Prostate gland (tissue), 2 donors: ENCODE data around the gene RNASEL.

Experiments used
- CTCF ChIP-seq, 4 experiments: fragments of 200-600 bp in 2 of 4; fragments of 450-650 bp in 2 of 4; sonication (generic) in 2 of 4; IDR thresholded peaks; 1 replicate in 3 of 4; 2 replicates in 1 of 4; pipeline ENCODE4 v1.5.1; 2016 to 2019; ENCODE audit warnings: antibody characterized with exemption in 4 of 4, mild to moderate bottlenecking in 2 of 4, moderate library complexity in 2 of 4
- POLR2A ChIP-seq: fragments of 450-650 bp; IDR thresholded peaks from one replicate; pipeline ENCODE4 v1.6.1; 2016; ENCODE audit warnings: antibody characterized with exemption, mild to moderate bottlenecking
- POLR2AphosphoS5 ChIP-seq: sonication (generic); formaldehyde crosslinking; IDR thresholded peaks from one replicate; pipeline ENCODE4 v1.6.1; 2017; ENCODE audit warnings: antibody characterized with exemption

DNA sequence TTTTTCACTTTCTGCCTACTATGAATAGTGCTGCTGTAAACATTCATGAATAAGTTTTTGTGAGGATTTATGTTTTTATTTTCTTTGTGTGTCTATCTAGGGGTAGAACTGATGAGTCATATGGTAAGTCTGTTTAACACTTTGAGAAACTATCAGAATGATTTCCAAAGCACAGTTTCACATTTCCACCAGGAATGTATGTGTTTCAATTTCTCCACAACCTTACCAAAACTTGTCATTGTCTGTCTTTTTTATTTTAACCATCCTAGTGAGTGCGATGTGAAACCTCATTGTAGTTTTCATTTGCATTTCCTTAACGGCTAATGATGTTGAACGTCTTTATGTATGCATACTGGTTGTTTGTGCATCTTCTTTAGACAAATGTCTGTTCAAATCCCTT is 23.5 kb downstream of the RNASEL start:
- no peak for TF ChIP-seq POLR2AphosphoS5
- no peak for TF ChIP-seq POLR2A
- TF ChIP-seq CTCF (IDR thresholded peaks at IDR 0.05), result no peak
